SK-N-SH treated with all-trans-retinoic acid at 6 μM for 48 hours (cell line): Measurements from ENCODE around the gene KCNMB2.

ENCODE experiments used
- ARNTL ChIP-seq: fragments of 450-650 bp; formaldehyde crosslinking; IDR thresholded peaks from 2 replicates; pipeline ENCODE4 v1.5.0; 2020; ENCODE audit warnings: low read depth, mild to moderate bottlenecking, moderate library complexity, borderline replicate concordance
- ZFP3 ChIP-seq: fragments of 250-450 bp; sonication (Bioruptor Pico); IDR thresholded peaks from 2 replicates; pipeline ENCODE4 v1.5.0; 2020; ENCODE audit warnings: mild to moderate bottlenecking, moderate library complexity
- TF ChIP-seq, protein P1 (sequence below): fragments of 250-450 bp; sonication (Bioruptor Pico); IDR thresholded peaks from 2 replicates; pipeline ENCODE4 v1.8.0; 2020; ENCODE audit warnings: mild to moderate bottlenecking, moderate library complexity, borderline replicate concordance

DNA sequence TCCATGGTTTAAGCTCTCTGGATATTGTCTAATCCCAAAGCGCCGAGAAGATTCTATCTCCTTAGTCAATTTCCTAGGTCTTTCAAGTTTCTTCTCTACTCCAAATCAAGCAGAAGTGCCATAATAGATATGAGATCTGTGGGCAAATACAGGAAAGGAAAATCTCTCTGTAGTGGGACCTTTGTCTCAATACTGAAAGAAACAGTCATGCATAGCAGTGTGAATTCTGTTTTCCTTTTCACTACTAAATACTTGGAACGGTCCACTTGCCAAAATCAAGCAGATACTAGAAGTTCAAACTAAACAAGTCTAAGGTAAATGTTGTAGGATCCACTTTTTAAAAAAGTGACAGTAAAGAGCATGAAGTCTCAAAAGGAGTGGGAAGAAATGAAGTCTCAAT lies 298.8 kb downstream of the KCNMB2 start:
- TF ChIP-seq ZFP3 (CRISPR knock-in tag) (no peak), ARNTL (CRISPR knock-in tag) (no peak)
- TF ChIP-seq, protein P1, sequence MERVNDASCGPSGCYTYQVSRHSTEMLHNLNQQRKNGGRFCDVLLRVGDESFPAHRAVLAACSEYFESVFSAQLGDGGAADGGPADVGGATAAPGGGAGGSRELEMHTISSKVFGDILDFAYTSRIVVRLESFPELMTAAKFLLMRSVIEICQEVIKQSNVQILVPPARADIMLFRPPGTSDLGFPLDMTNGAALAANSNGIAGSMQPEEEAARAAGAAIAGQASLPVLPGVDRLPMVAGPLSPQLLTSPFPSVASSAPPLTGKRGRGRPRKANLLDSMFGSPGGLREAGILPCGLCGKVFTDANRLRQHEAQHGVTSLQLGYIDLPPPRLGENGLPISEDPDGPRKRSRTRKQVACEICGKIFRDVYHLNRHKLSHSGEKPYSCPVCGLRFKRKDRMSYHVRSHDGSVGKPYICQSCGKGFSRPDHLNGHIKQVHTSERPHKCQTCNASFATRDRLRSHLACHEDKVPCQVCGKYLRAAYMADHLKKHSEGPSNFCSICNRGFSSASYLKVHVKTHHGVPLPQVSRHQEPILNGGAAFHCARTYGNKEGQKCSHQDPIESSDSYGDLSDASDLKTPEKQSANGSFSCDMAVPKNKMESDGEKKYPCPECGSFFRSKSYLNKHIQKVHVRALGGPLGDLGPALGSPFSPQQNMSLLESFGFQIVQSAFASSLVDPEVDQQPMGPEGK (CRISPR knock-in tag), result no peak
